DMS 273 (cell line): ENCODE data around the gene CTSC.
"Not testable (repeated sequence)": the region's sequence is repeated elsewhere in the genome, so short reads cannot be mapped to it uniquely, and the experiment has no call there.

Source experiments
- DNase-seq: peaks from one replicate; lab custom pipeline; 2025; ENCODE audit not compliant: unreplicated experiment; lab: John Stamatoyannopoulos, UW

CTSC gene

DNA sequence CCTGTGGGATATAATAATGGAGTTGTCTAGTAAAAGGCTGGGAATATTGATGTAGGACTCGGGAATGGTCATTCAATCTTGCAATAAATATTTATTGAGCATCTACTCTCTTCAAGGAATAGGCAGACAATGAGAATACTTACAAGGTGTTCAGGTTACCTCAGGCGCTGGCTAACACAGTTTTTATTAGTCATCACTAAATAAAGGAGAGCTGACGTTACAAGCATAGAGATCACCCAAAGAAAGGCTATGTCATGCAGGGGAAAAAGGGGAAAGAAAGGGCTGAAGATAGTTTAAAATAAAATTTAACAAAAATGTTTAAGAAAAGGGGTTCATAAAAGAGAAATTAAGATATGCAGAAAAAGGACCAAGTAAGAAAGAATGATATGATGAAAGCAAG is 15.8 kb upstream of the CTSC start:
- DNase-seq = no peak

DNA sequence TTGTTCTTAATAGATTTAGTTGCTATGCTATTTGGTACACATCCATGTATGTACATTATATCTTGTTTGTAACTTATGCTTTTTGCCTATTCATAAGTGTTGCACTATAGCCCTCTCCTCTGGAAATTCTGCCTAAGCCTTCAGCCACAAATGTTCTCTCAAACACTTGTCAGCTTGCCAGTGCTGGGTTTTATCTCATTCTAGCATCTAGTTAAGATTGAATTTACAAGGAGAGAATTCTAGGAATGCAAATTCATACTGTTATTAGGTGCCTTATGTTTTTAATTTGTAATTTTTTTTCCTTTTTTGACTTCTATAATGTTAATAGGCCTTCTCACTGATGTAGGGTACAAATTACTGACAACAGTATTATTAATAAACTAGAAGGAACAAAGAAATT is 14.6 kb upstream of the CTSC start:
- DNase-seq = peak; percentile 20

GRCh38 chr11:88348870-88349269 is 11.3 kb upstream of the CTSC start:
- no peak for DNase-seq

DNA sequence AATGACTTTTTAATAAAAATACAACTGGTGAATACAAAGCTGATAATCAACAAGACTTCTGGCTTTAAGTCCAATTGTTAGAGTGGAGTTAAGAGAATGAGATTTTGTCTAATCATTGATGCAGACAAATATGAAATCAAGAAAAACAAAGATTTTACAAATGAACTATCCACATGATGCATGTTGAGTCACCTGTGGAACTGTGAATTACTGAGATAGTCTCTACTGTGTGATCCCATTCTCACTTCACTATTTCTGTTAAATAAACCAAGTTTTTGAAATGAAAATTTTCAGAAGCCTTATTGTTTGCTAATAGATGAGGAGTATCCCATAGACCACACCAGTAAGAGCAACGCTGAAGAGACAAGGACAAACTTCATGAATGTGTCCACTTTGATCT is 8.4 kb upstream of the CTSC start:
- DNase-seq = no peak

DNA sequence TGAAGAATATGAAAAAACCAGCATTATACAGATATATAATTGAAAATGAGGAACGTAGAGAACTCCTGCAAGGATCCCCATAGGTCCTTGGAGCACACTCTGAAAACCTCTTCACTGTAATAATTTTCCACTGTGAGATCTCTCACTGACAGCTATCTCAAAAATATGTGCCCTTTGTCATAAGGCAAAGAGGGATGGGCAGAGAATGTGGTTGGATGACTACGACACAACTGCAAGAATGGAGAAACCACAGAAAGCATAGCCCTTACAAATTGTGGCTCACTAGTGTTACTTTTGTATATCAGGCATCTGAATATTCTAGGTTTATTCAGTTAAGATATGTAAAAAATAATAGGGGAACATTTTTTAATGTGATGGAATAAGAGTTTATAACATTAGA is 7.9 kb upstream of the CTSC start:
- DNase-seq = no peak

- no peak for DNase-seq
These were observed 7.3 kb upstream of the CTSC start for GRCh38 chr11:88344869-88345268.

DNA sequence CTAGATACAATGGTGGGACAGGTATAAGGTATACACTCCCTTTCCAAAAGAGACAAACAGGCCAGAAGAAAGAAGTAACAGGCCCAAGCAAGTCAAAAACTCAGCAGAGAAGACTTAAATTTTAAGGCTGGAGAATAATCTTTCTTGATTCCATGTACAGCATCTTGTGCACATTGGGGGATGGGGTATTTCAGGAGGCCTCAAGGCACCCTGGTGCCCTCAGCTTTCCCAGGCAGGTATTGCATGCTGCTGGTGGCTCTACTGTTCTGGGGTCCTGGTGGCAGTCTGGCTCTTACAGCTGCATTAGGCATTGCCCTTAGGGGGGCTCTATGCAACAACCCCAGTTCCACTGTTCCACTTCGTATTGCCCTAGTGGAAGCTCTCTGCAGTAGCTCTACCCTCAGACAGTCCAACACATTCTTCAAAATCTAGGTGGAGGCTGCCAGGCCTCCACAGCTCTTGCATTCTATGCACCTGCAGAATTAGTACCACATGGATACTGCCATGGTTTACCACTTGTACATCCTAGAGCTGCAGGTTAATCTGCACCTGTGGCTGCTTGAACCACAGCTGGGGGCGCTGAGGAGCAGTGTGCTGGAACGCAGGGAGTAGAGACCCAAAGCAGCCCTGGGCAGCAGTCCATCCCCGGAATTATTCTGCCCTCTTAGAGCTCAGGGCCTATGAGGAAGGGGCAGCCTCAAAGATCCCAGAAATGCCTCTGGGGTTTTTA is 4.2 kb upstream of the CTSC start:
- no peak for DNase-seq

- DNase-seq = no peak
These were observed 2.9 kb upstream of the CTSC start for GRCh38 chr11:88340366-88340935.

DNA sequence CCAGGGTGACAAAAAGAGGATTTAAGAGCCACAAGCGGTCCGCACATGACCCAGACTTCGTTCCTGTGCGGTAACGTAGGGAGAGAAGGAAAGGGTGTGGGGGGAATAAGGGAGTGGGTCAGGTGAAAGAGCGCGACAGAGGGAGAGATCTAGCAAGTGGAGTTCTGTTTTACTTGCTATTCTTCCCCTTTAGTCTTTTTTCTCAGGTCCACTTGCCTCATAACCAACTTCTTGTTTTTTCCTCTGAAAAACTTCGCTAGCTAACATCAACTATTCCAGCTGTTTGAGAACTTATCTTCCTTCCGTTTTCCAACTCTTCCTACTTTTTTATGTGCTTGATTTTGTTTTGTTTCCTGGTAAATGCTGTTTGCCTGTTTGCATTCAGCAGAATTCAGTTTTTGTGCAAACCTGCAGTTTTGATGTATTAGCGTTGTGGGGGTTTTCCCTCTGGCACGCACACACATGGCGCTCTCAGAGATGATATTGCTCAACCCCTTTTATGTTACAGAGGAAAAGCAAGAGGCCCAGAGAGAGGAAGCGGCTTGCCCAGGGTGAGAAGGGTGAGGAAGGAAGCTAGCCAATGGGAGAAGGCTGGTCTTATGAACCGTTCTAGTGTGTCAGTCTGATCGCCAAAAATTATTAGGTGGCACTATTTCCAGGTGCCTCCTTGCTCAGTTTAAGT is 592 bp upstream of the CTSC start:
- peak; percentile 56 for DNase-seq

GRCh38 chr11:88335284-88335683 is 2.3 kb downstream of the CTSC start:
- no peak for DNase-seq

GRCh38 chr11:88333862-88334261 is 3.7 kb downstream of the CTSC start:
- no peak for DNase-seq

DNA sequence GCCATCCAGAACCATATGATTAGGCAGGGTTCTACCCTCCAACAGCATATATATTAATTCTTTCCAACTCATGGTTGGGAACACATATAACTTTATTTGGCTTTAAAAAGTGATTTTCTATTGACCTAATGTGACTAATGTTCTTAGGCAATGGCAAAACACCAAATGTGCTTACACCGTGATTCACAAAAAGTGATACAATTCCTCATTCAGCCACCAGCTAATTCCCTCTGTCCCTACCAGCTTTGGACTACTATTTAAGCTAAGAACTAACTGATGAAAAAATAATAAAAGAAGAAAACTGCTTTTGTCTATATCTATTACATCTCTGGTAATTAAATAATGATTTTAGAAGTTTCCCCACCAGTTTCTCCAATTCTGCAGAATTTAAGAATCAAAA is 4.7 kb downstream of the CTSC start:
- no peak for DNase-seq

GRCh38 chr11:88330826-88331428 is 6.6 kb downstream of the CTSC start:
- DNase-seq = no peak

- DNase-seq = no peak
These were observed 7.8 kb downstream of the CTSC start for GRCh38 chr11:88329563-88330250.

DNA sequence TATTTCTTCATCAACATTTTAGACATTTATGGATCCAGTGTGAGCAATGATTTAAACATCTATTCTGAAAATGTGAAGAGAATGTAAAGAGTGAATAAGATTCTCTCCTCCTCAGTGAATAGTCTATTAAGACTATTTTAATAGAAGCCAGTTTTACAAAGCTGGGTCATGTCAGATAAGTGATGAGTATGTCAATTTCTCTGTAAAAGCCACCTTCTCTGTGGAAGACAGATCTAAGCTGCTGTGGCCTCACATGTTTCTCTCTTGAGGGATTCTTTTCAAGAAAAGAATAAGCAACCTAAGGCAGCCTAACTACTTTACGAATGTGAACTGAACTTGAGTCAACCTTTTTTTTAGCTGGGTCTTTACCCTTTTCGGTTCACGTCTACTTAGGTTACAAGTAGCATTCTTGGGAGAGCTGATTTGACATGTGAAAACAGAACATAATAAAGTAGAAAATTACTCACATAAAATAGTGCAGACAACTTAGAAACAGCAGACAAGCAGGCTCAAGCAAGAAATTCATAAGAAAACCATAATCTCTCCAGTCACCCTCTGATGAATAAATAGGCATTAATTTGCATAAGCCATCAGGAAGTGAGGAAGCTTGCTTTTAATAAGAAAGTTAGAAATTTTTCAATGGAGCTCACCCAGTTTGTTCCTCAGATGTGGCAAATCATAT is 9.9 kb downstream of the CTSC start:
- no peak for DNase-seq

- DNase-seq = no peak
These were observed 10.5 kb downstream of the CTSC start for GRCh38 chr11:88327061-88327460.

- no peak for DNase-seq
These were observed 11.4 kb downstream of the CTSC start for GRCh38 chr11:88326099-88326498.

- no peak for DNase-seq
These were observed 12.8 kb downstream of the CTSC start for GRCh38 chr11:88324562-88325345.

DNA sequence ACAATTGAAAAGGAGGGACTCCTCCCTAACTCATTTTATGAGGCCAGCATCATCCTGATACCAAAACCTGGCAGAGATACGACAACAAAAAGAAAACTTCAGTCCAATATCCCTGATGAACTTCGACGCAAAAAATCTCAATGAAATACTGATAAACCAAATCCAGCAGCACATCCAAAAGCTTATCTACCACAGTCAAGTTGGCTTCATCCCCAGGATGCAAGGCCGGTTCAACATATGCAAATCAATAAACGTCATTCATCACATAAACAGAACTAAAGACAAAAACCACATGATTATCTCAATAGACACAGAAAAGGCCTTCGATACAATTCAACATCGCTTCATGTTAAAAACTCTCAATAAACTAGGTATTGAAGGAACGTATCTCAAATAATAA is 14.7 kb downstream of the CTSC start:
- DNase-seq = not testable (repeated sequence)

GRCh38 chr11:88321412-88321811 is 16.1 kb downstream of the CTSC start:
- not testable (repeated sequence) for DNase-seq
